Nephron progenitor cell (in vitro differentiated cells): ENCODE results near the gene HSCB.
"Not testable (repeated sequence)": the region's sequence is repeated elsewhere in the genome, so short reads cannot be mapped to it uniquely, and the experiment has no call there.

Experiments used
- DNase-seq: peaks from one replicate; pipeline ENCODE4 v3.0.0; 2021
- H3K27ac Mint-ChIP-seq: 2 replicates; pipeline ENCODE4 v1.8.0; 2021; ENCODE audit warnings: mild to moderate bottlenecking, moderate library complexity, mixed read lengths
- H3K27me3 Mint-ChIP-seq: 2 replicates; pipeline ENCODE4 v1.8.0; 2021; ENCODE audit warnings: mild to moderate bottlenecking, low read depth, mixed read lengths; ENCODE audit not compliant: poor library complexity
- H3K36me3 Mint-ChIP-seq: 2 replicates; pipeline ENCODE4 v1.8.0; 2021; ENCODE audit warnings: low read depth, mixed read lengths
- H3K4me1 Mint-ChIP-seq: 2 replicates; pipeline ENCODE4 v1.8.0; 2021; ENCODE audit warnings: mixed read lengths
- H3K4me3 Mint-ChIP-seq: 2 replicates; pipeline ENCODE4 v1.8.0; 2021; ENCODE audit warnings: mild to moderate bottlenecking, moderate library complexity, mixed read lengths
- H3K9me3 Mint-ChIP-seq: 2 replicates; pipeline ENCODE4 v1.8.0; 2021; ENCODE audit warnings: mild to moderate bottlenecking, moderate library complexity, mixed read lengths
- CTCF ChIP-seq: fragments of 200-600 bp; sonication (generic); IDR thresholded peaks from 2 replicates; pipeline ENCODE4 v1.5.0; 2021; ENCODE audit warnings: antibody characterized with exemption

Gene HSCB

GRCh38 chr22:28798810-28799605, 57.2 kb downstream of the HSCB start:
- no peak for DNase-seq
- Mint-ChIP-seq H3K27me3 (no peaks in the 10 kb centered on the region), H3K4me3 (peak overlapping the region; percentile 87), H3K36me3 (peaks cover 44% of the 10 kb centered on the region), H3K9me3 (no peaks in the 10 kb centered on the region), H3K4me1 (peaks cover 33% of the 10 kb centered on the region), H3K27ac (peak overlapping the region; percentile 85)
- TF ChIP-seq CTCF: no peak

- Mint-ChIP-seq H3K36me3 (peaks cover 36% of the 10 kb centered on the region), H3K27me3 (no peaks in the 10 kb centered on the region), H3K4me1 (peaks cover 33% of the 10 kb centered on the region), H3K27ac (peak overlapping the region; percentile 85), H3K4me3 (peak overlapping the region; percentile 87), H3K9me3 (no peaks in the 10 kb centered on the region)
- DNase-seq: peak; percentile 68
- TF ChIP-seq CTCF: no peak
Observed at GRCh38 chr22:28799606-28800307, 57.9 kb downstream of the HSCB start.

DNA sequence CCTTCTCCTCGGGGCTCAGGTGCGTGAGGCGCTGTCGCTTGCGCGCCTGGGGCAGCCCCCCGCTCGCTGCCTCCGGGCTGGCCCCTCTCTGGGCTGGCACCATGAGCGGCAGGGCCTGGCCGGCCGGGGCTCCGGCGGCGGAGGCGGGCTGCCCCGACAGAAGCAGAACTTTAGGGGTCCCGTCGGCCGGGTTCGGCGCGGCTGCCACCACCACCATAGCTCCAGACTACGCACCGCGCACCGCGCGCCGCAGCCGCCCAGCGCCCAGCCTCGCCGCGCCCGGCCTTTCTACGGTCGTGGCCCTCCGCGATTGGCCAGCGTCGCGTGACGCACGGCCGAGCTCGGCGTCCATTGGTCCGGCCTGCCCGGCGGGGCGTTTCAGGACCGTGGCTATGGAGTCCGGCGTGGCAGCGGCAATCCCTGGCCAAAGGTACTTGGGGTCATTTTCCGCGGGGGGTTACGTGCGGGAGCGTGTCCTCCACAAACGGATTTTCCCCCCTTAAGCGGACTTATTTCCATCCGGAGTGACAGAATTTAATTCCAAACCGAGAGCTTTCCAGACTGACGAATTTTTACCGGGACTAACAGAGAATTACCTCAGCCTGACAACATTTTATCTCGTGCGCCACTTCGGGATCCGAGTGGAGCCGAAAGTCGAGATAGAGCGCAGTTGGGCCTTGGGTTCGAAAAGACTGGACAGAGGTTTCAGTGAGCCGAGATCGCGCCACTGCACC, 58.6 kb downstream of the HSCB start, which contains the start of gene XBP1:
XBP1 (minus strand) TSS at position 262 of the 734 bp plus-strand sequence.
- Mint-ChIP-seq H3K4me1 (peaks cover 33% of the 10 kb centered on the region), H3K9me3 (no peaks in the 10 kb centered on the region), H3K27me3 (no peaks in the 10 kb centered on the region), H3K4me3 (peak within 1 kb of the TSS; percentile 87), H3K36me3 (peaks cover 29% of the 10 kb centered on the region), H3K27ac (peak within 1 kb of the TSS; percentile 100)
- no peak for TF ChIP-seq CTCF
- DNase-seq: peak; percentile 93

- H3K9me3 Mint-ChIP-seq: no peaks in the 10 kb centered on the region
- no peak for TF ChIP-seq CTCF
- no peaks in the 10 kb centered on the region for H3K27me3 Mint-ChIP-seq
- peaks cover 16% of the 10 kb centered on the region for H3K36me3 Mint-ChIP-seq
- peak overlapping the region; percentile 64 for H3K27ac Mint-ChIP-seq
- H3K4me1 Mint-ChIP-seq: peaks cover 33% of the 10 kb centered on the region
- no peak for DNase-seq
- H3K4me3 Mint-ChIP-seq: peak overlapping the region; percentile 69
Observed at GRCh38 chr22:28801845-28802594, 60.2 kb downstream of the HSCB start.

- Mint-ChIP-seq H3K4me1 (peaks cover 33% of the 10 kb centered on the region), H3K9me3 (no peaks in the 10 kb centered on the region), H3K4me3 (peak overlapping the region; percentile 69), H3K36me3 (peaks cover 12% of the 10 kb centered on the region), H3K27ac (no peak overlapping the region), H3K27me3 (peaks cover 4% of the 10 kb centered on the region)
- DNase-seq: no peak
- no peak for TF ChIP-seq CTCF
Observed at GRCh38 chr22:28802595-28803123, 60.8 kb downstream of the HSCB start.

DNA sequence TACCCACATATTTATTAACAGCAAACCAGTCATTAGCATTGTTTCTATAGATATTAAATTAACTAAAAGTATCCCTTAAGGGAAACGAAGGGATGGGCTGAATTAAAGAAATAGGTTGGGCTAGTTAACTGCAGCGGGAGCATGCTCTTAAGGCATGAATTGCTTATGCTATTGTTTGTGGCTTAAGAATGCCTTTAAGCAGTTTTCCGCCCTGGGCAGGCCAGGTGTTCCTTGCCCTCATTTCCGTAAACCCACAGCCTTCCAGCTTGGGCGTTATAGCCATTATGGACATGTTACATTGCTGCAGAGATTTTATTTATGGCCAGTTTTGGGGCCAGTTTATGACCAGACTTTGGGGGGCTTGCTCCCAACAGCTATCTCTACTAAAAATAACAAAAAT, 63.6 kb downstream of the HSCB start:
- DNase-seq, H3K27ac Mint-ChIP-seq, H3K4me3 Mint-ChIP-seq, H3K36me3 Mint-ChIP-seq, H3K9me3 Mint-ChIP-seq: not testable (repeated sequence)
- H3K27me3 Mint-ChIP-seq: peaks cover 10% of the 10 kb centered on the region
- H3K4me1 Mint-ChIP-seq: peaks cover 17% of the 10 kb centered on the region
